Activated CD8-positive, alpha-beta memory T cell treated with anti-CD3 and anti-CD28 coated beads for 36 hours (primary cell): ENCODE measurements around the gene MLYCD. TPM values are rescaled to one million over a fixed set of nuclear protein-coding genes. Genes with fewer than 3 reads are reported as not detected.

Experiments
- CTCF ChIA-PET: fragments of 350-600 bp; sonication (Branson Sonifier 250); formaldehyde crosslinking; loops from one replicate; lab custom pipeline; 2021; ENCODE audit warnings: antibody characterized with exemption; lab: Charles Lee
- POLR2A ChIA-PET: fragments of 350-600 bp; sonication (Branson Sonifier 250); formaldehyde crosslinking; loops from one replicate; lab custom pipeline; 2021; ENCODE audit warnings: antibody characterized with exemption; lab: Charles Lee
- total RNA-seq, 2 experiments: library from RNA; stranded (reverse); gene quantifications; one replicate each; pipeline ENCODE4 v1.2.3, GENCODE V29; 2021

Gene MLYCD
- total RNA-seq, 2 experiments from 2014 or later, result 3.6 TPM

- CTCF ChIA-PET, result no interaction called here
- POLR2A ChIA-PET, result no interaction called here
Measured at GRCh38 chr16:83920894-83921491, 22.1 kb downstream of the MLYCD start.

GRCh38 chr16:83923581-83924365, 24.9 kb downstream of the MLYCD start:
- ChIA-PET CTCF (no interaction called here), POLR2A (interaction anchor here (0.6 kb wide), 2 partner anchors 60 to 1857 kb away, joined by 3 to 9 read pairs; no protein-coding TSS in a partner anchor)

DNA sequence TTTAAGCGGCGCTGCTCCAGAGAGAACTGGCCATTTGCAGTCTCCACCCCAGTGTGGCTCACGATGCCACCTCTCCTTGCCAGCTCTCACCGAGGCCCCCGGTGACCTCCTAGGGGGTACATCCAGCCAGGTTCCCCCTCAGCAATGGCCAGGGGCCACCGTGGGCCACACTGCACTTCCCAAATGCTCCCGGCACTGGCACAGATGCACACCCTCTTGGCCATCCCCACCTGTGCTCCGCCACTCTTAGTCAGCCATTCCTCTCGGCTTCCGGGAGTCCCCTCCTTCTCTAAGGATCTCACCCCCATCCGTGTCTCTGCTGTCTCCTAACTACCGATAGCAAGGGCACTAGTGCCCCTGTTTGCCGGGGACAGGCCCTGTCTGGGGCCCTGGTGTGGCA, 25.8 kb downstream of the MLYCD start:
- ChIA-PET POLR2A (no interaction called here), CTCF (no interaction called here)

DNA sequence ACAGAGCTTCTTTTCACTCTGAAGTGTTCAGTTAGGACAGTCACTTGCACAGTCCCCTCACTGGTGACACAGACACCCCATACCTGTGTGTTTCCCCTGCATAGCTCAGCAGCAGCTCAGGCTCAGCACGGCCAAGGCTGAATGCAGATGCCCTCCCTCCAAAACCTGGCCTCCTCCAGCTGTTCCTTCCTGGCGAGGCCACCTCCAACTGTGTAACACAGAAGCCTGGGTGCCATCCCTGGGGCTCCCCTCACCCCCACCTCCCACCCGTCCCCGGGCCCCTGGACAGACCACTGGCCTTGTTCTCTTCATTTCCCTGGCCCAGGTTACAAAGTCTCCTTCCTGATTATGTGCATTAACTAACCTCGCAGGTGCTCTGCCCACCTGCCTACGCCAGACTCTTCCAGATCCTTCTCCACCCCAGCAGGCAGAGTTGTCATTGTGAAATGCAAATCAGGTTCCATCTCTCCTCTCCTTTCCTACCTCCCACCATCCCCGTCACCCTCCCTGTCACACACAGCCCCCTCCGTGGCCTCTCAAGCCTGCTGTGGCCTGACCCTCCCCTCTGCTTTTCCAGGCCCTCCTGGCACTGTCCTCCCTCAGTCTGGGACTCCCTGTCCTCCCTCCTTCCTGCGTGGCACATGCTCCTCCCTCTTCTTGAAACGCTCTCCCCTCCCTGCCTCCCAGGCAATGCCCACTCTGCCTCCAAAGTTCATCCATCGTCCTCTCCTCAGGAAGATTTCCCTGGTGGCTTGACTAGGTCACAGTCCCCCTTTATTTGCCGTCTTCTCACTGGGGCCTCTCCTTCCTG, 26.4 kb downstream of the MLYCD start:
- CTCF ChIA-PET, result interaction anchor here (0.9 kb wide), 1 partner anchor 31 kb away, joined by 3 read pairs; no protein-coding TSS in a partner anchor
- POLR2A ChIA-PET, result no interaction called here

- ChIA-PET POLR2A (no interaction called here), CTCF (interaction anchor here (0.9 kb wide), 1 partner anchor 30 kb away, joined by 3 read pairs; no protein-coding TSS in a partner anchor)
Measured at GRCh38 chr16:83925957-83926725, 27.2 kb downstream of the MLYCD start.

DNA sequence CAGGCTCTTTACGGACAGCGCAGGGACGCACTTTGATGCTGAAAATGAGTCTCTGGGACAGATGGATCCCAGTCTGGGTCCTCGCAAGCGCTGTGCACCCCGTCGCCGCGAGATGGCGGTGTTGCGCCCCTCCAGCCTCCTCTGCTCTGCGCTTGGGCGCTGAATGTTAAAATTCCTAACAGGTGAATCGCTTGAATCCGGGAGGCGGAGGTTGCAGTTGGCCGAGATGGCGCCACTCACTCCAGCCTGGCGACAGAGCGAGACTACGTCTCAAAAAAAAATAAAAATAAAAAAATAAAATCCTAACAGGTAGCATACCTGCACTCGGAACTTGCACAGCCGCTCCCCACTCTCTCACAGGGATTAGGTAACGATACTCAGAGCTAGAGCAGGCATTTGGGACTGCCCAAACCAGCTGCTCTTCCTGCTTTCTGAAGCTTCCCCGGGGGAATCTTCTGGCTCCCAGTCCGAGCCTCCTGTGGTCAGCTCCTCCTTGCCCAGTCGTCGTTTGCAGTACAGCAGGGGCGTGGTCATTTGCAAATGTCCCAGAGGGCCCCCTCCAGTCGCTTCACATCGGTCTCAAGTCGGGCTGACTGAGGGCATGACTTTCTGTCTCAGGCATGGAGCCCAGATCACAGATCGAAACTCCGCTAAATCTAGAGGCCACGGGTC, 27.9 kb downstream of the MLYCD start:
- ChIA-PET CTCF (interaction anchor here (0.6 to 1.0 kb wide), 2 partner anchors 25 to 106 kb away, joined by 3 read pairs; no protein-coding TSS in a partner anchor), POLR2A (no interaction called here)

DNA sequence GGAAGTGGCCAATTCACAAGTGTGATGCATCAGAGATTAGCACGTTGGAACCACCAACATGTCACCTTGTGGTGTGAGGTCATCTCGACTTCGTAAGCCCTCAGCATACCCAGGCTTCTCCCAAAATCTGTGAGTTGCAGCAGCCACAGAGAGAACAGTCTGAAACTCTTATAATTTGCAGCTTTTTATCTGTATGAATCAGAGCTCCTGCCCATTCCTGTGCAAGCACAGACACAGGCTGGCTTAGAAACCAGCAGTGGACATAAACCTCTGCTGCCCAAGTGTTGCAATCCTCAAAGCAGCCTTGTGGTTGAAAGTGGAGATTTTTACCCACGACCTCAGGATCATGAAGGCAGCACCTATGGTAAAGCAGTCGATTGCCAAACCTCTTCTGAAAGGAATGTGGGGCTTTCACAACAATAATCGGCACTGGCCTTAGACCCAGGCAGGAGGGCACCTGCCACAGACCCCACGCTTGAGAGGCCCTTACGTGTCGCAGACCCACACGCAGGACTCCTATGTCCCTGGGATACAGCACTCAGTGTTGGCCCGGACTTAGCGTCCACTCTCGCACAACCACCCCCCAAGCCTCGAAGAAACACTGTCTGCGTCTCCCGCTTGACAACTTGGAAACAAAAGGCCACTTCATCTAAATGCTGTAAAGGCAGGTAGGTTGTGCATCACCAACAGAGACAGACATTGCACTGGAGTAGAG, 29.6 kb downstream of the MLYCD start:
- CTCF ChIA-PET, result interaction anchor here (1.2 kb wide), 1 partner anchor 157 kb away, joined by 3 read pairs; no protein-coding TSS in a partner anchor
- POLR2A ChIA-PET, result no interaction called here

DNA sequence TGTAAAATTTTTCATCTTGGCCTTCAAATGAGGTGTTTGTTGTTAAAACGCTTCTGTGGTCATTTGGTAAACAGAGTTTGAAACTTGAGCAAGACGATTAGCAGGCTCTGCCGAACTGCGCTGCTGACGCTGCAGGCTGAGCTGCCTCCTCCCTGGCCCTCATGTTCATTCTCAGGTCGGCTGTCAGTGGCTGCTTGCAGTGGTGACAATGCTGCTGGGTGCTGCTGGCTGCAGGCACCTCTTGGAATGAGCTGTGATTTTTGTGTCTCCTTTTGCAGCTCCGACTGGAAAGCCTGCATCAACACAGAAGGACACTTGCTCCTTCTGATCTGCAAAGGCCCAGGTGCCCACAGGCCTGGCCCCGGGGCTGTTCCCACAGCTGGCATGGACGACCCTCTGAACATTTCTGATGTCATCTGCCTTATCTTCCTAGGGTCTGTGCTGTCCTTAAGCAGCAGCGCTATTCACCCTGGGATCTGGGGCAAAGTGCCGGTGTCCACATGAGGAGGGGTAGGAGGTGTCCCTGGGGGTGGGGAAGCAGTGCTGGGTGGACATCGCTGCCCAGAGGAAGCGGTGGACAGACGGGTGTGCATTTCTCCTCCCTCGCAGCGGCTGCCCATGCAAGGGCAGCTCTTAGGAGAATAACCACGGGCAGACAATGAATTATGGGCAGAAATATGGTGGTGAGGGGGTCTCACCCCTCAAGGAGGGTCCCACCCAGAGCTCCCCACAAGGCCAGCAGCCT, 31.1 kb downstream of the MLYCD start:
- CTCF ChIA-PET, result no interaction called here
- POLR2A ChIA-PET, result no interaction called here

DNA sequence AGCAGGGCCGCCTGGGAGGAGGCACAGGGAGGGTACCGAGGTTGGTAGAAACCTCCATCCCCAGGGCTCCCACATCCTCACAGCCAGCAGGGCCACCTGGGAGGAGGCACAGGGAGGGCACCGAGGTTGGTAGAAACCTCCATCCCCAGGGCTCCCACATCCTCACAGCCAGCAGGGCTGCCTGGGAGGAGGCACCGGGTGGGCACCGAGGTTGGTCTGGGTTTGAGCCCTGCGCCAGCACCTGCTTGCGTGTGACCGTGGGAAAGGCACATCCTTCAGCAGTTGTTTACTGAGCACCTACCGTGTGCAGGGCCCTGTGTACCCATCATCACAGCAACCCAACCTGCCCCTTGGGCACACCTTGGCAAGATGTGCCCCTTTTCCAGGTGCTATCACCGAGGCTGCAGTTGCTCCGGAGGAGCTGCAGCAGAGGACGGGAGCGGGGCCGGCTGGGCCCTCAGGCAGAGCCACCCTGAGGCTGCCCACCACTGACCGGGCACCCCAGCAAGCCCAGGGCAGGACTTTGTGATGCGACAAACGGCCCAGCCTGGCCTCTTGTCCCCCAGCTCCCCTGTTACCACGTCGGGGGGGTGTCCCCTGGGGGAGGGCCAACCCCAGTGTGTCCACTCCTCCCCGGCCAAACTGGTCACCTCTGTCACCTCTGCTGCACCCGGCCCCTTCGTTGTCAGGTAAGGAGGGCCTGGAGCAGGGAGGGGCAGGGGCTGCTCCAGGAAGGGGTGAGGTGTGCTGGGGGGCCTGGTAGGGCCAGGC, 32.0 kb downstream of the MLYCD start:
- POLR2A ChIA-PET, result no interaction called here
- CTCF ChIA-PET, result no interaction called here

GRCh38 chr16:83931556-83931955, 32.6 kb downstream of the MLYCD start:
- ChIA-PET CTCF (interaction anchor here (0.5 to 0.7 kb wide), 2 partner anchors 25 to 115 kb away, joined by 3 read pairs; no protein-coding TSS in a partner anchor), POLR2A (no interaction called here)

- POLR2A ChIA-PET, result no interaction called here
- CTCF ChIA-PET, result interaction anchor here (0.7 kb wide), 1 partner anchor 24 kb away, joined by 3 read pairs; no protein-coding TSS in a partner anchor
Measured at GRCh38 chr16:83932304-83932703, 33.4 kb downstream of the MLYCD start.

DNA sequence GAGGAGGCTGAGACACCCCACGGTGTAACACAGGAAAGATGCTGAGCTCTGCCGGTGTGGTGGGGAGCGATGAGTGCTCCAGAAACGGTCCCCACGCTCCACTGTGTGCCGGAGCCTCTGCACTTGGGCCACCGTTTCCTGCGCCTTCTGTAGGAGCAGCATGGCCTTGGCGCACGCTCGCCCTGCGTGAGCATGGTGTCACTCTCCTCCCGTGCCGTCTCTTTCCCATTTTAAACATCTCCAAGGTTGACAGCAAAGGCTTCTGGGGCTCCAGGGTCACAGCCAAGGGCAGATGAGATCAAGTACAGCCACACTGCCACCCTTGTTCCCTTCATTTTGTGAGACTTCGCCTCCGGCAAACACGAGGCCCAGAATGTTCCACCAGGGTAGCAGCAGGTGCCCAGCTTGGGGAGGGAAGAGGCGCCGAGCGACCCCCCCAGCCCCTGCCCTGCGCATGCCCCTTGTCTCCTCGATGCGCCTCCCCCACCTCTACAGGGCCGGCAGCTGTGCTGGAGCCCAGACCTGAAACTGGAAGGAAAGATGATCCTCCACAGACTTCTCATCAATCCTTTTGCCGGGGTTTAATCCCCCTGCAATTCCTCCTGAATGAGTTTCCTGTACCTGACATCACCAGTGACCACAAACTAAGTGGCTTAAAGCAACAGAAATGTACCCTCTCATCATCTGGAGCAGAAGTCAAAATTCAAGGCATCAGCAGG, 34.2 kb downstream of the MLYCD start:
- CTCF ChIA-PET, result interaction anchor here (0.7 kb wide), 1 partner anchor 921 kb away, joined by 3 read pairs; no protein-coding TSS in a partner anchor
- POLR2A ChIA-PET, result no interaction called here

DNA sequence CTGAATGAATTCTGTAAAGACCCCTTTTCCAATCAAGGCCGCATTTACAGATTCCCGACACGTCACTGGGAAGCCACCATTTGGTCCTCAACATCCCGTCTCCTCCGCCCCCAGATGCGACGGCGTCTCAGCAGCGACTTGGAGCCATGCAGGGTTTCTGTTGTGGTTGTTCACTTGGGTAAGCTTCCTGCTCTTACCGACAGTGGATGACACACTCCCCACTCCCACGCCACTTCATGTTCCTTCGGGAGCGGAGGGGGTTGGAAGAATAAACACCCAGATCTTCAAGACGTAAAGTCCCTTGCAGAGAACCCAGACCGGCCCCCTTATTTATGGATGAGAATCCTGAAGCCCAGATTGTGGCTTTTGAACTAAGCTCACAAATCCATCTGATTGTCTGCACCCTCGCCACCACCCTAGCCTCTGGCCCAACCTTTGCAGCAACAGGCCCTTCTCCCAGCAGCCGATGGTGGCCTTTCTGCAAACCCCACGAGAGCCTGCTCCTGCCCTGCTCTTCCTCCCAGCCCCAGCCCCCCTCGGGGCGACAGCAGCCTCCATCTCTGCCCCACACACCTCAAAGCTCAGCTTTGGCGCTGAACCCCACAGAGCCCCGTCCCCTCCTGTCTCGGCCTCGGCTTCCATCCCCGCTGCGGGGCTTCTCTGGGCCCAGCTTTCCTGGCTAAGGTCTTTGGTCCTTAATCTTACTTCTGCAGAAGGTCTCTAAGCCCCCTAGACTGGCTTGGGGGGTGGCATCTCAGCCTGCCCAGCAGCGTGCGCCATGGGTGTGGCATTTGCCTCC, 35.2 kb downstream of the MLYCD start:
- POLR2A ChIA-PET, result no interaction called here
- CTCF ChIA-PET, result interaction anchor here (0.7 kb wide), 1 partner anchor 922 kb away, joined by 3 read pairs; no protein-coding TSS in a partner anchor

DNA sequence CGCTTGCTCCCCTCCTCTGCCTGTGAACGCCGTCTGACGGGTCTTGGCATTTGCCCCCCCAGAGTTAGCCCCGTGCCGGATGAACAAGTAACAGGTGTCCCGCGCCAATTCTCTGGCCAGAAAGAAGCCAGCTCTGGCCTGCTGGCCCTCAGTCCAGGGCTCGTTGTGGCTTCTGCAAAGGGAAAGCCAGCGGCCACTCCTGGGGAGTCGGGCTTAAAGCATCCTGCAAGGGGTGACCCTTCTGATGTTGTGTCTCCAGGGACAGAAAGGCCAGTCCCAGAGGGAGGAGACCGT, 35.7 kb downstream of the MLYCD start:
- CTCF ChIA-PET, result no interaction called here
- POLR2A ChIA-PET, result no interaction called here
